ENCODE results near the gene FOXF1. TPM values are rescaled to one million over a fixed set of nuclear protein-coding genes. Genes with fewer than 3 reads are reported as not detected.

FOXF1 gene
- total and polyA plus RNA-seq, 8 donors, result 21.7 to 51.1 (median 41.0) TPM

DNA sequence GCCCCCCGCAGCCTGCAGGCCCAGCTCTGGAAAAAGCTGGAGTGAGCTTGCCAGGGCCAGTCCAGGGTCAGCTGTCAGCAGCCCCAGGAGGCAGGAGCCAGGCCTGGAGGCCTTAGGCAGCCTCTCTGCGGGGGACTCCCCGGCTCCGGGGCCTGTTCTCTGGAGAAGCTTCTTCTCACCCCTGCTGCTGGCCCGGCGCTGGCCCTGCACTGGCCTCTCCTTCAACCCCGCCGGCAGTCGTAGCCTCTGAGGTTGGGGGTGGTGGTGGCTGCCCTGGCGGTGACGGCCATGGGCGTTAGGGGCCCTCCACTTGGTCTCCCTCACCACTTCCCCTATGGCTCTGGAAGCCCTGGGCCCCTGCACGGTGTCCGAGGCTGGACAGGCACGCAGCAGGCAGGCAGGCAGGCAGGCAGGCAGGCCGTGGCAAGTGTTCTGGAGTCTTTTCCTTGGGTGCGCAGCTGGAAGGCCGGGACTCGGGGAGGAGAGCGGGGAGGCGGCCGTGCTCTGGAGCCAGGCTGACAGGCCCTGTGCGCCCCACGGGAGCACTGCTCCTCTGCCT, 2.1 kb downstream of the FOXF1 start:
- Histone ChIP-seq H3K4me1 (peaks cover 0 to 37% of the 10 kb centered on the region in 2 donors), H3K27me3 (peaks cover 85 to 100% of the 10 kb centered on the region in 2 donors), H3K27ac (peak overlapping the region; percentile 83 to 96), H3K36me3 (no peaks in the 10 kb centered on the region), H3K4me3 (peak overlapping the region; percentile 50 to 54), H3K9me3 (no peaks in the 10 kb centered on the region)
- DNase-seq (peak in 1 of 4 donors; percentile 34), ATAC-seq (no peak)
- TF ChIP-seq, protein P1, sequence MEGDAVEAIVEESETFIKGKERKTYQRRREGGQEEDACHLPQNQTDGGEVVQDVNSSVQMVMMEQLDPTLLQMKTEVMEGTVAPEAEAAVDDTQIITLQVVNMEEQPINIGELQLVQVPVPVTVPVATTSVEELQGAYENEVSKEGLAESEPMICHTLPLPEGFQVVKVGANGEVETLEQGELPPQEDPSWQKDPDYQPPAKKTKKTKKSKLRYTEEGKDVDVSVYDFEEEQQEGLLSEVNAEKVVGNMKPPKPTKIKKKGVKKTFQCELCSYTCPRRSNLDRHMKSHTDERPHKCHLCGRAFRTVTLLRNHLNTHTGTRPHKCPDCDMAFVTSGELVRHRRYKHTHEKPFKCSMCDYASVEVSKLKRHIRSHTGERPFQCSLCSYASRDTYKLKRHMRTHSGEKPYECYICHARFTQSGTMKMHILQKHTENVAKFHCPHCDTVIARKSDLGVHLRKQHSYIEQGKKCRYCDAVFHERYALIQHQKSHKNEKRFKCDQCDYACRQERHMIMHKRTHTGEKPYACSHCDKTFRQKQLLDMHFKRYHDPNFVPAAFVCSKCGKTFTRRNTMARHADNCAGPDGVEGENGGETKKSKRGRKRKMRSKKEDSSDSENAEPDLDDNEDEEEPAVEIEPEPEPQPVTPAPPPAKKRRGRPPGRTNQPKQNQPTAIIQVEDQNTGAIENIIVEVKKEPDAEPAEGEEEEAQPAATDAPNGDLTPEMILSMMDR (IDR thresholded peaks at IDR 0.05), result no peak
- intact Hi-C loops (cut with DNase I), result loop anchor here (10.0 kb wide), 2 partner anchors 318 to 438 kb away; no protein-coding TSS in a partner anchor

DNA sequence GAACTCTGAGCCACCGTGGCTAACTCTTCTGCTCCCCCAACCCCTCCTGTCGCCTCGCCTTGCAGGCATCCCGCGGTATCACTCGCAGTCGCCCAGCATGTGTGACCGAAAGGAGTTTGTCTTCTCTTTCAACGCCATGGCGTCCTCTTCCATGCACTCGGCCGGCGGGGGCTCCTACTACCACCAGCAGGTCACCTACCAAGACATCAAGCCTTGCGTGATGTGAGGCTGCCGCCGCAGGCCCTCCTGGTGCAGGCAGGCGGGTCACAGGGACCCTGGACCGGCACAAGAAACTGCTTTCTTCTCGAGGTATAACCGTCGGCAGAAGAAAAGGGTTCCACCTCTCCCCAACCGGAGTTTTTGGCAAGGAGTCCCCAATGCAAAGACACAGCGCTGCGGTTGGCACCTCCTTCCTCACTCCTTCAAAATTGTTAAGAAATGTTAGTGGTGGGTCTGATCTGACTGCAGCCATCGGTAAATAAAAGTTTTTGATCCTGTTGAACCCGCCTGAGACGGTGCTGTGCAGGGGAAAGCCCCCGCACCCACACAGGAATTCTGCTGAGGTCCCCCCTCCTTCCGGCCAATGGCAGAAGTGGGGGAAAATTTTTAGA, 2.6 kb downstream of the FOXF1 start:
- Histone ChIP-seq H3K4me1 (peaks cover 0 to 32% of the 10 kb centered on the region in 2 donors), H3K9me3 (no peaks in the 10 kb centered on the region), H3K36me3 (no peaks in the 10 kb centered on the region), H3K27ac (peak overlapping the region; percentile 83 to 96), H3K4me3 (peak overlapping the region; percentile 50 to 54), H3K27me3 (peaks cover 85 to 100% of the 10 kb centered on the region in 2 donors)
- TF ChIP-seq, protein P1 (IDR thresholded peaks at IDR 0.05), result no peak
- no peak for ATAC-seq
- intact Hi-C loops (cut with DNase I), result loop anchor here (10.0 kb wide), 2 partner anchors 318 to 438 kb away; no protein-coding TSS in a partner anchor
- peak in 1 of 4 donors; percentile 41 for DNase-seq

DNA sequence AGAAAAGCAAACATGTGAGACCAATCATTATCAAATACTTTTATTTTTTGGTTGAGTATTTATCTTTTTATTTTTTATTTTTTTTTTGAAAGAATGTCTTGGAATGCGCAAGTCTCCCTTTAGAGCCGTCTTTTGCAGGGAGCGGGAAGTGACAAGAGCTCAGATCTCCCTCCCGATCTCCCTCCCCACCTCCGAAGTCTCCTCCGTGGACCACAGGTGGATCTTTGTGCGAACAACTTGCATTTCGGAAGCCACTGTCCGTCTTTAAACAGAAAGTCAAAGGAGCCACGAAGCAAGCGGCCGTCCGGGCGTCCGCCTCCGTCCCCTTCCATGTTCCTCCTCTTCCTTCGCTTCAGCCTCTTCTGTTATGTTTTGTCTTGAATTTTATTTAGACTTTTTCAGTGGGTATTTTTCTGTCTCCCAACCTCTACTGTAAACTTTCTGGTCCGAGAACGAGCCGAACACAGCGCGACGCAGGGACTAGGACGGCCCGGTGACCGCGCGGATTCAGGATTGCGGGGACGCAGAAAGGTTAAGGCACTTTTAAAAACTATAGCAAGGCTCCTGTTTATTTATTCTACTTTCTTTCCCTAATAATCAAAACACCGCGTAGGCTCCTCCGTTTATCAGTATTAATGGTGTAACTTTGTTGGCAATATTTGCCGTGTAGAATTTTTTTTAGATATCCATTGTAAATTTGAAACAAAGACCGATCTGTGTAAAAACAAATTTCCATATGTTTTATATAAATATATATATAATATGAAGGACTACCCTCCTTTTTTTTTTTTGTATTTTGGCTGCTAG, 3.3 kb downstream of the FOXF1 start:
- intact Hi-C loops (cut with DNase I), result loop anchor here (10.0 kb wide), 2 partner anchors 319 to 439 kb away; no protein-coding TSS in a partner anchor
- DNase-seq, result peak in 2 of 4 donors; percentile 22 to 34
- H3K27me3 ChIP-seq, result peaks cover 78 to 100% of the 10 kb centered on the region in 2 donors

DNA sequence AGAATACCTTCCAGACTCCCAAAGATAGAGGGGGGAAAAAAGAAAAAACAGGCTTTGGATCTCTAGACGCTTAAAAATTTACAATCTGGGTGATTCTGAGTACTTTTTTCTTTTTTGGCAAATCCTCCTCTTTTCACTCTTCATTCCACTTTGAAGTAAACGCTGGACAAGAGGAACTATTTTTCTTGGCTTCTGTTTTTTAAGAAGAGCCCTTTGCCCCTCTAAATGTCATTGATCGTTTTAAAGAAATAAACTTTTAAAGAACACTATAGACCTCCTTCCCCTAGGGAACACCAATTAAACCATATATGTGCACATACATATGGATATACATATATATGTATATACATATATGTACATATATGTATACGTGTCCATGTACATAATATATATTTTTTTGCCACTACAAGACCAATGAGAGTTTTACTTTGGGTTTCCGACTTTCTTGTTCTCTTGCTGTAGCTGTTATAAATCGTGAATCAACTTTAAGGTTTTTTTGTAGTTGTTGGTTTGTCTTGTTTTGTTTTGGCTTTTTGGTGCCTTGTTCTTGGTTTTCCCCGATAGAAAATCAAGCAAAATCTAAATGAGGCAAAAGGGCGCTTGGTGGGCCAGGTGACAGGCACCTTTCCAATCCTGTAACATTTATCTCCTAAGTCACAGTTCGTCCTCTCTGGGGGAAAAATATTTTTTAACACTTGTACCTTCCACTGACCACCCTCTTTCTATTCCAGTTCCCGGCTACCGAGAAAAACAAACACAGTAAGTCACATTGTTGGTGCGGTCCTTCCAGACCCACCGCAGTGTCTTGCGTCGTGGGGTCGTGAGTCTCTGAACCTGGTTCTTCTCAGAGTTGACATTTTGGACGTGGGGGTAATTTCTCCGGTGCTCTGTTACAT, 4.4 kb downstream of the FOXF1 start:
- Histone ChIP-seq H3K36me3 (no peaks in the 10 kb centered on the region), H3K27me3 (peaks cover 69 to 100% of the 10 kb centered on the region in 2 donors), H3K9me3 (no peaks in the 10 kb centered on the region), H3K4me3 (peak overlapping the region; percentile 50 to 54), H3K27ac (peak overlapping the region; percentile 83 to 96), H3K4me1 (peaks cover under 1 to 26% of the 10 kb centered on the region in 2 donors)
- ATAC-seq, result no peak
- TF ChIP-seq, protein P1 (IDR thresholded peaks at IDR 0.05), result no peak
- DNase-seq, result peak in 1 of 4 donors; percentile 38
- intact Hi-C loops (cut with DNase I), result loop anchor here (5.0 to 10.0 kb wide), 4 partner anchors 172 to 442 kb away; no protein-coding TSS in a partner anchor

More for the DNA sequence above, 3.3 kb downstream of the FOXF1 start:
- H3K4me3 ChIP-seq, result peak overlapping the region; percentile 50 to 54
- TF ChIP-seq, protein P1 (IDR thresholded peaks at IDR 0.05), result no peak
- no peak for ATAC-seq
- peaks cover 0 to 32% of the 10 kb centered on the region in 2 donors for H3K4me1 ChIP-seq
- peak overlapping the region; percentile 83 to 96 for H3K27ac ChIP-seq
- H3K9me3 ChIP-seq, result no peaks in the 10 kb centered on the region
- H3K36me3 ChIP-seq, result no peaks in the 10 kb centered on the region
